SU-DHL-6 (cell line): ENCODE data around the gene MIGA2.

Experiments
- EZH2phosphoT487 ChIP-seq: fragments of 200-600 bp; sonication (generic), shearing (Covaris generic); conservative IDR thresholded peaks from 2 replicates; pipeline ENCODE4 v1.6.1; 2018; ENCODE audit warnings: mild to moderate bottlenecking, antibody characterized with exemption, low read length, moderate library complexity, mixed read lengths
- TF ChIP-seq, protein P1 (sequence below): fragments of 200-600 bp; sonication (generic); IDR thresholded peaks from one replicate; pipeline ENCODE4 v1.5.1; 2017; ENCODE audit warnings: antibody characterized with exemption, mild to moderate bottlenecking, low read length, moderate library complexity; ENCODE audit not compliant: insufficient read depth, poor library complexity, severe bottlenecking

DNA sequence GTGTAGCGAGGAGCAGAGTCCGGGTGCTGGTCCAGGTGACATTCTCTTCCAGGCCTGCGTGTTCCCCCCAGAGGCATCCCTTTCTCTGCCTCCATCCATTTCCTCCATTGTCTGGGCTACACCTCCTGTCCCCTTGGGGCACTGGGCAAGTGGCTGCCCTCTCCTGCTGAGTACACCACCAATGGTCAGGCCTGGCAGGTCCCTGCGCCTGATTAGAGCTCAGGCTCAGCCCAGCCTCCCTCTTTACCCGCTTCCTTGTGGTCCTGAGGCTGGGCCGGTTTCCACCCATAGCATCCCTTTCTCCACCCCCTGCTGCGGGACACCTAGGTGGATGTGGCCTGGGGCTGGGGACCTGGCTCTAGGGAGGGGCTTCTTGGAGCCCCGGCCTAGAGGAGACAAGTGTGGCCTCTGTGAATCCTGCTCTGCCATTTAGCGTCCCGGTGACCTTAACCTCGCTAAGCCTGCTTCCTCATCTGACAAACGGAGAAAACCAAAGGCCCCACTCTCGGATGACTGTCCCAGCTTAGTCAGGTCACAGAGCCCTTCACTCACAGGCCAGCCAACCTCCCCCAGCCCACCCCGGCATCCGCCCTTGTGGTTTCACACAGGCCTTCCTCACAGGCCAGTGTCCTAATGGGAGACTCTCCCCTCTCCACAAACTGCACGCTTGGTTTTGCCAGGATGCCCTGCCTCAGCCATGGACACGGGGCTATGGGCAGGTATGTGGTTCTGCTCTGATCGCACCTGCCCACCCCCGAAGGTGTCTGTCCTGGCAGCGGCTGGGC, 57.4 kb downstream of the MIGA2 start:
- TF ChIP-seq, protein P1, sequence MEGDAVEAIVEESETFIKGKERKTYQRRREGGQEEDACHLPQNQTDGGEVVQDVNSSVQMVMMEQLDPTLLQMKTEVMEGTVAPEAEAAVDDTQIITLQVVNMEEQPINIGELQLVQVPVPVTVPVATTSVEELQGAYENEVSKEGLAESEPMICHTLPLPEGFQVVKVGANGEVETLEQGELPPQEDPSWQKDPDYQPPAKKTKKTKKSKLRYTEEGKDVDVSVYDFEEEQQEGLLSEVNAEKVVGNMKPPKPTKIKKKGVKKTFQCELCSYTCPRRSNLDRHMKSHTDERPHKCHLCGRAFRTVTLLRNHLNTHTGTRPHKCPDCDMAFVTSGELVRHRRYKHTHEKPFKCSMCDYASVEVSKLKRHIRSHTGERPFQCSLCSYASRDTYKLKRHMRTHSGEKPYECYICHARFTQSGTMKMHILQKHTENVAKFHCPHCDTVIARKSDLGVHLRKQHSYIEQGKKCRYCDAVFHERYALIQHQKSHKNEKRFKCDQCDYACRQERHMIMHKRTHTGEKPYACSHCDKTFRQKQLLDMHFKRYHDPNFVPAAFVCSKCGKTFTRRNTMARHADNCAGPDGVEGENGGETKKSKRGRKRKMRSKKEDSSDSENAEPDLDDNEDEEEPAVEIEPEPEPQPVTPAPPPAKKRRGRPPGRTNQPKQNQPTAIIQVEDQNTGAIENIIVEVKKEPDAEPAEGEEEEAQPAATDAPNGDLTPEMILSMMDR = no peak
- TF ChIP-seq EZH2phosphoT487 = no peak
